ENCODE measurements around the gene OR13C8.

Gene OR13C8

DNA sequence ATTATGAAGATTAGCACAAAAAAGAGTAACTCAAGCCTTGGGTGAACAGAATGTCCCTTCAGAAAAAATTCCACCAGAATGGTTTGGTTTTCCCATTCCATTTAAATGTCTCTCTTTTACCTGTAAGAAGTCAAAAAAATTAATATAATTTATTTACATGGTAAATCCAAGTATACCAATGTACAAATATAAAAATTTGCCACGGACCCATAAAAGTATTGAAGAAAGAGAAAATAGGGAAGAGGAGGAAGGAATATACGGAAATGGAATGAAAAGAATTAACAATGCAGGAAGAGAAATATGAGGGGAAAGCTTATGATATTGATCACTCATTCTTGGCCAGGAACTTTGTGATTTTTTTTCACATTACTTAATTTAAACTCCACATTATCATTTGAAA is 49.1 kb downstream of the OR13C8 start, which contains the start of gene OR13C9:
OR13C9 (minus strand) TSS at position 101 of the 400 bp plus-strand sequence; CDS start at position 101, 0 bp downstream.
- no peak for DNase-seq
